Endothelial cell of umbilical vein (primary cell): ENCODE measurements around the gene LEMD3.

Experiments used
- EZH2 ChIP-seq: IDR thresholded peaks from 2 replicates; pipeline ENCODE4 v1.6.1; 2012; ENCODE audit warnings: borderline replicate concordance, low read depth, mild to moderate bottlenecking, moderate library complexity, low read length, inconsistent platforms; ENCODE audit not compliant: severe bottlenecking
- FOS ChIP-seq: IDR thresholded peaks from 2 replicates; pipeline ENCODE4 v1.6.1; 2011; ENCODE audit warnings: mild to moderate bottlenecking, low read length, moderate library complexity, borderline replicate concordance; ENCODE audit not compliant: insufficient read depth
- MYC ChIP-seq: IDR thresholded peaks from one replicate; pipeline ENCODE4 v1.6.1; 2011; ENCODE audit warnings: mild to moderate bottlenecking, low read depth, low read length
- POLR2A ChIP-seq: IDR thresholded peaks from 2 replicates; pipeline ENCODE4 v1.6.1; 2012; ENCODE audit warnings: low read depth, mild to moderate bottlenecking, control low read depth, low read length
- TF ChIP-seq, protein P1 (sequence below), 2 donors: IDR thresholded peaks; 1 replicate in 1 of 2; 2 replicates in 1 of 2; pipeline ENCODE4 v1.5.1; 2011; ENCODE audit warnings: low read length in 2 of 2, mild to moderate bottlenecking in 2 of 2, moderate library complexity in 2 of 2, control low read depth in 1 of 2, inconsistent platforms in 1 of 2, low read depth in 1 of 2; ENCODE audit not compliant: insufficient read depth in 1 of 2; ENCODE audit errors: extremely low read depth in 1 of 2
- TF ChIP-seq, protein P2 (sequence below): IDR thresholded peaks from 2 replicates; pipeline ENCODE4 v1.6.1; 2011; ENCODE audit not compliant: insufficient read depth, insufficient read length

DNA sequence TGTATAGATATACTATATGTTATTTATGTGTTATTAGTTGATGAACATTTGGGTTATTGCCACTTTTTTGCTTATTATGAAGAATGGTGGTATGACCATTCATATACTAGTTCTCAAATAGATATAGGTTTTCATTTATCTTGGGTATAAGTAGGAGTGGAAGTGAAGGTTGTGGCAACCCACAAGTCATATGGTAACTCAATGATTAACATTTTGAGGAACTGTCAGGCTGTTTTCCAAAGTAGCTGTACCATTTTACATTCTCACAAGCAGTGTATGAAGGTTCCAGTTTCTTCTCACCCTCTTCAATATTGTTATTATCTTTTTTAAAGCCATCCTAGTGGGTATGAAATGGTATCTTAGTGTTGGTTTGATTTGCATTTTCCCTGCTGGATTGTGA lies 90.1 kb downstream of the LEMD3 start:
- TF ChIP-seq, protein P1, sequence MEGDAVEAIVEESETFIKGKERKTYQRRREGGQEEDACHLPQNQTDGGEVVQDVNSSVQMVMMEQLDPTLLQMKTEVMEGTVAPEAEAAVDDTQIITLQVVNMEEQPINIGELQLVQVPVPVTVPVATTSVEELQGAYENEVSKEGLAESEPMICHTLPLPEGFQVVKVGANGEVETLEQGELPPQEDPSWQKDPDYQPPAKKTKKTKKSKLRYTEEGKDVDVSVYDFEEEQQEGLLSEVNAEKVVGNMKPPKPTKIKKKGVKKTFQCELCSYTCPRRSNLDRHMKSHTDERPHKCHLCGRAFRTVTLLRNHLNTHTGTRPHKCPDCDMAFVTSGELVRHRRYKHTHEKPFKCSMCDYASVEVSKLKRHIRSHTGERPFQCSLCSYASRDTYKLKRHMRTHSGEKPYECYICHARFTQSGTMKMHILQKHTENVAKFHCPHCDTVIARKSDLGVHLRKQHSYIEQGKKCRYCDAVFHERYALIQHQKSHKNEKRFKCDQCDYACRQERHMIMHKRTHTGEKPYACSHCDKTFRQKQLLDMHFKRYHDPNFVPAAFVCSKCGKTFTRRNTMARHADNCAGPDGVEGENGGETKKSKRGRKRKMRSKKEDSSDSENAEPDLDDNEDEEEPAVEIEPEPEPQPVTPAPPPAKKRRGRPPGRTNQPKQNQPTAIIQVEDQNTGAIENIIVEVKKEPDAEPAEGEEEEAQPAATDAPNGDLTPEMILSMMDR (IDR thresholded peaks at IDR 0.05; ENCODE audit: extremely low read depth in 1 of 2, insufficient read depth in 1 of 2, low read depth in 1 of 2, low read length in 2 of 2): no peak
- TF ChIP-seq FOS: no peak
- TF ChIP-seq POLR2A: no peak
- TF ChIP-seq, protein P2, sequence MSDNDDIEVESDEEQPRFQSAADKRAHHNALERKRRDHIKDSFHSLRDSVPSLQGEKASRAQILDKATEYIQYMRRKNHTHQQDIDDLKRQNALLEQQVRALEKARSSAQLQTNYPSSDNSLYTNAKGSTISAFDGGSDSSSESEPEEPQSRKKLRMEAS: no peak
- no peak for TF ChIP-seq MYC
- TF ChIP-seq EZH2: no peak
